ENCODE measurements around the gene BEND3. TPM values are rescaled to one million over a fixed set of nuclear protein-coding genes. Genes with fewer than 3 reads are reported as not detected.
"Not testable (repeated sequence)": the region's sequence is repeated elsewhere in the genome, so short reads cannot be mapped to it uniquely, and the experiment has no call there.

The BEND3 gene
- total RNA-seq, 2 donors from 2014 or later, result 0.54 to 4.2 TPM

DNA sequence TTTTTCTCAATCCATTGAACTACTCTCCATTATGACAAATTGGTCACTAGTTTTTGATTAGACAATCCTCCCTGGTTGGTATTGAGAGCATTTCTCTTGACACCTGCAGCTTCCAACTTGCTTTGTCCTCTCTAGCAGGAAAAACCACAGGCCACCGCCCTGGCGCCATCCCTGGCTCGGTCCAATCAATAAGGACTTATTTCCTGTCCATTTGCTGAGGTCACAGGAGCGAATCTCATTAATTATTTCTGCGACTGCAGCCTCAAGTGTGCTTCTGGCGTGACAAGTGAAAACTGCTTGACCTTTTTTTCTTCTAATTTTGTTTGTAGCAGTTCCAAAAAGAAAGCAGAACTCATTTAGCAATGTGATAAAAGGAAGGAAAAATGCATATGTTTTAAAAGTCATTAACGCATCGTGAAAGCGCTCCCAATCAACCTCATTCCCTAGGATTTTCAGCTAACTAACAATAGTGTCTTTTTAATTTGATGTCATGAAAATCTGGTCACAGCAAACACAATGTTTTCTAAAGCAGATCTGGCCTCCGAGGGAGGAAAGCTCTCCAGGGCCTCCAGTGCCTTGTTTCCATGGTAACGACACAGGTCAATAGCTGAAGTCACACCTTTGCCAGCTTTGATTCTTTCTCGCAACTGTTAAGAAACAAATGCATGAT is 39.0 kb upstream of the BEND3 start:
- Histone ChIP-seq H3K27ac (no peak overlapping the region), H3K9me3 (no peaks in the 10 kb centered on the region), H3K36me3 (no peaks in the 10 kb centered on the region), H3K4me3 (no peak overlapping the region), H3K27me3 (replicated peaks; ENCODE audit: insufficient read depth) (no peaks in the 10 kb centered on the region), H3K4me1 (ENCODE audit: control insufficient read depth in 1 of 2, low read depth in 2 of 2) (no peaks in the 10 kb centered on the region)
- DNase-seq (ENCODE audit: low spot score) (no peak), ATAC-seq (ENCODE audit: insufficient number of reproducible peaks, low FRiP score, low read depth) (no peak)
- TF ChIP-seq, protein P1, sequence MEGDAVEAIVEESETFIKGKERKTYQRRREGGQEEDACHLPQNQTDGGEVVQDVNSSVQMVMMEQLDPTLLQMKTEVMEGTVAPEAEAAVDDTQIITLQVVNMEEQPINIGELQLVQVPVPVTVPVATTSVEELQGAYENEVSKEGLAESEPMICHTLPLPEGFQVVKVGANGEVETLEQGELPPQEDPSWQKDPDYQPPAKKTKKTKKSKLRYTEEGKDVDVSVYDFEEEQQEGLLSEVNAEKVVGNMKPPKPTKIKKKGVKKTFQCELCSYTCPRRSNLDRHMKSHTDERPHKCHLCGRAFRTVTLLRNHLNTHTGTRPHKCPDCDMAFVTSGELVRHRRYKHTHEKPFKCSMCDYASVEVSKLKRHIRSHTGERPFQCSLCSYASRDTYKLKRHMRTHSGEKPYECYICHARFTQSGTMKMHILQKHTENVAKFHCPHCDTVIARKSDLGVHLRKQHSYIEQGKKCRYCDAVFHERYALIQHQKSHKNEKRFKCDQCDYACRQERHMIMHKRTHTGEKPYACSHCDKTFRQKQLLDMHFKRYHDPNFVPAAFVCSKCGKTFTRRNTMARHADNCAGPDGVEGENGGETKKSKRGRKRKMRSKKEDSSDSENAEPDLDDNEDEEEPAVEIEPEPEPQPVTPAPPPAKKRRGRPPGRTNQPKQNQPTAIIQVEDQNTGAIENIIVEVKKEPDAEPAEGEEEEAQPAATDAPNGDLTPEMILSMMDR (IDR thresholded peaks at IDR 0.05), result no peak

DNA sequence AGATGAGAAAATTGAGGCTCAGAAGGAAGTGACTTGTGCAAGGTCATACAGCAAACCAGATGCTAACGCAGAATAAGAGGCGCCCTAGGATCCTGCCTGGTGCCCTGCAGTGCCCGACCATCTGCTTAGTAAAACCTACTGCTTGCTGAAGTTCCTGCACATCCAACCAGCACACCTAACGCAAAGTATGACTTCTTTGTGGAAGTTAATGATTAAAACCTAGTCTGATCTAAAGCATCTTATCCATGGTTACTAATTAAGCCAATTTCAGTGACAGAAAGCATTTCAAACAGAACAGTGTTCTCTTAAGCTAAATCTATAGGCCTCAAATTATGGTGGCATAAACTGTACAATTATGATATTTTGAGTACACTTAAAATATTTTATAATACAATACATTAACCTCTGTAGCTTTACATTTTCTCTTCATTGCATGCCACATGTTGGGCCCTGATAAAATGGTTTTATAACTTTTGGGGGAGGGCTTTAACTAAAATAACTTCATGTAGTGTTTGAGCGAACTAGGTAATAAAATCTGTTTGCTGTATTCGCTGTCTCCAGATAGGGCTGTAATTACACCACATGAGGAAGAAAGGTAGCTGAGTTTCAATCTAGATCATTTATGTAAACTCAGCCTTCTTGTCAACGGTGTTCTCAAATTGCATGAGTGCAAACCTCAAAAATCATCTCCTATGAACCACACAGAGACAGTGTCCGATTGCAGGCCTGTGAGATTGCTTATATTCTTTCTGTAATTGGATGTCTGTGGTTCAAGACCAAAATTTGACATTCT is 37.5 kb upstream of the BEND3 start:
- Histone ChIP-seq H3K4me1 (ENCODE audit: control insufficient read depth in 1 of 2, low read depth in 2 of 2) (no peaks in the 10 kb centered on the region), H3K27ac (no peak overlapping the region), H3K4me3 (no peak overlapping the region), H3K36me3 (no peaks in the 10 kb centered on the region), H3K9me3 (no peaks in the 10 kb centered on the region), H3K27me3 (replicated peaks; ENCODE audit: insufficient read depth) (no peaks in the 10 kb centered on the region)
- TF ChIP-seq, protein P1 (IDR thresholded peaks at IDR 0.05), result no peak
- ATAC-seq (ENCODE audit: insufficient number of reproducible peaks, low FRiP score, low read depth) (no peak), DNase-seq (ENCODE audit: low spot score) (no peak)

DNA sequence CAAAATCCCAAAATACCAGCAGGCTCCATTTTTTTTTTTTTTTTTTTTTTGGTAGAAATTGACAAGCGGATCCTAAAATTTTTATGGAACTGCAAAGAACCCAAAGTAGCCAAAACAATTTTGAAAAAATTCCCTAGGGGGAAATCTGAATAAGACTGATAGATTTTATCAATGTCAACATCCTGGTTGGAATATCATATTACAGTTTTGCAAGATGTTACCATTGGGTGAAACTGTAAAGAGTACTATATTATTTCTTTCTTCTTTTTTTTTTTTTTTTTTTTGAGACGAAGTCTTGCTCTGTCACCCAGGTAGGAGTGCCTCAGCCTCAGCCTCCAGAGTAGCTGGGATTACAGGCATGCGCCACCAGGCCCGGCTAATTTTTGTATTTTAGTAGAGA is 29.4 kb upstream of the BEND3 start:
- Histone ChIP-seq H3K27me3 (replicated peaks; ENCODE audit: insufficient read depth) (no peaks in the 10 kb centered on the region), H3K4me1 (ENCODE audit: control insufficient read depth in 1 of 2, low read depth in 2 of 2) (no peaks in the 10 kb centered on the region), H3K9me3 (no peaks in the 10 kb centered on the region), H3K27ac (no peak overlapping the region), H3K36me3 (no peaks in the 10 kb centered on the region), H3K4me3 (no peak overlapping the region)
- ATAC-seq (ENCODE audit: insufficient number of reproducible peaks, low FRiP score, low read depth) (no peak), DNase-seq (ENCODE audit: low spot score) (no peak)
- TF ChIP-seq, protein P1 (IDR thresholded peaks at IDR 0.05), result no peak

DNA sequence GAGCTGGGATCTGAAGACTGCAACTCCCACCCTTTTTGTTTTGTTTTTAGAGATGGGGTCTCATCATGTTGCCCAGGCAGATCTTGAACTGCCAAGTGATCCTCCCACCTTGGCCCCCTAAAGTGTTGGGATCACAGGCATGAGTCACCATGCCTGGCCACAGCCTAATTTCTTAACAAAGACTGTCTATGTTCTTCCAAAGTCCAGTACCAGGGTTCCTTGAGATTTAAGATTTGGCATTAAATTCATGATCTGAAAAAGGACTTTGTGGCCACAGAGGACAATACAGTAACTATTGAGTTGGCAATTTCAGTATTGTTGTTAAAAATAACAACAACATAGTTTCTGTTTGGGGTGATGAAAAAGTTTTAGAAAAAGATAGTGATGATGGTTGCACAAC is 28.7 kb upstream of the BEND3 start:
- TF ChIP-seq, protein P1 (IDR thresholded peaks at IDR 0.05), result no peak
- Histone ChIP-seq H3K4me3 (no peak overlapping the region), H3K27ac (no peak overlapping the region), H3K27me3 (replicated peaks; ENCODE audit: insufficient read depth) (no peaks in the 10 kb centered on the region), H3K36me3 (no peaks in the 10 kb centered on the region), H3K4me1 (ENCODE audit: control insufficient read depth in 1 of 2, low read depth in 2 of 2) (no peaks in the 10 kb centered on the region), H3K9me3 (no peaks in the 10 kb centered on the region)
- DNase-seq (ENCODE audit: low spot score) (no peak), ATAC-seq (ENCODE audit: insufficient number of reproducible peaks, low FRiP score, low read depth) (no peak)

DNA sequence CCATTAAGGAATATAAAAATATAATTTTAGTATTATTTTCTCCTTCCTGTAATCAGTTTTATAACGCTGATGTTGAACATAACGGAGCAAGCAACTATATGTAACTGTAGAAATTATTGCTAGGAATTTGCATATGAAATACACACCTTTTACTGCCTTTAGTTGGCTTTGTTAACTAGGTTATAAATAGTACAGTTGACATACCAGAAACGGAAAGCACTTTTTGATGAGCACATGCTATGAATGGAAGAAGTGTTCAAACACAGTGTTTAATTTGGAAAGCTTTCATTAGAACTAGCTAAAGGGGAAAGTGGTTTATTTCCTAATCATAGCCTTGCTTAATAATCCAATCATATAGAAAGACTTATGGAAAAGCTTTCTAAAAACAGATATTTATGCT is 25.3 kb upstream of the BEND3 start:
- Histone ChIP-seq H3K4me1 (ENCODE audit: control insufficient read depth in 1 of 2, low read depth in 2 of 2) (no peaks in the 10 kb centered on the region), H3K27ac (no peak overlapping the region), H3K4me3 (no peak overlapping the region), H3K27me3 (replicated peaks; ENCODE audit: insufficient read depth) (no peaks in the 10 kb centered on the region), H3K9me3 (no peaks in the 10 kb centered on the region), H3K36me3 (no peaks in the 10 kb centered on the region)
- TF ChIP-seq, protein P1 (IDR thresholded peaks at IDR 0.05), result no peak
- ATAC-seq (ENCODE audit: insufficient number of reproducible peaks, low FRiP score, low read depth) (no peak), DNase-seq (ENCODE audit: low spot score) (no peak)

DNA sequence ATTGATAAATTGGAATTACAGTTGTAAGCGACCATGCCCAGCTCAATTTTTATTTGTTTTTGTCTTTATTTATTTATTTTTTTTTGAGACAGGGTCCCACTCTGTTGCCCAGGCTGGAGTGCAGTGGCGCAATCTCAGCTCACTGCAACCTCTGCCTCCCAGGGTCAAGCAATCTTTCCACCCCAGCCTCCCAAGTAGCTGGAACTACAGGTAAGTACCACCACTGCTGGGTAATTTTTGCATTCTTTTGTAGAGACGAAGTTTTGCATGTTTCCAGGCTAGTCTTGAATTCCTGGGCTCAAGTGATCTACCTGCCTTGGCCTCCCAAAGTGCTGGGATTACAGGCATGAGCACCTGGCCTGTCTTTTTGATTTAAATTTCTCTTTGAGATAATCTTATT is 21.0 kb upstream of the BEND3 start:
- not testable (repeated sequence) for ATAC-seq (ENCODE audit: insufficient number of reproducible peaks, low FRiP score, low read depth); H3K4me1 ChIP-seq (ENCODE audit: control insufficient read depth in 1 of 2, low read depth in 2 of 2); H3K27me3 ChIP-seq (replicated peaks; ENCODE audit: insufficient read depth); H3K27ac ChIP-seq; DNase-seq (ENCODE audit: low spot score); H3K9me3 ChIP-seq; H3K36me3 ChIP-seq; H3K4me3 ChIP-seq

DNA sequence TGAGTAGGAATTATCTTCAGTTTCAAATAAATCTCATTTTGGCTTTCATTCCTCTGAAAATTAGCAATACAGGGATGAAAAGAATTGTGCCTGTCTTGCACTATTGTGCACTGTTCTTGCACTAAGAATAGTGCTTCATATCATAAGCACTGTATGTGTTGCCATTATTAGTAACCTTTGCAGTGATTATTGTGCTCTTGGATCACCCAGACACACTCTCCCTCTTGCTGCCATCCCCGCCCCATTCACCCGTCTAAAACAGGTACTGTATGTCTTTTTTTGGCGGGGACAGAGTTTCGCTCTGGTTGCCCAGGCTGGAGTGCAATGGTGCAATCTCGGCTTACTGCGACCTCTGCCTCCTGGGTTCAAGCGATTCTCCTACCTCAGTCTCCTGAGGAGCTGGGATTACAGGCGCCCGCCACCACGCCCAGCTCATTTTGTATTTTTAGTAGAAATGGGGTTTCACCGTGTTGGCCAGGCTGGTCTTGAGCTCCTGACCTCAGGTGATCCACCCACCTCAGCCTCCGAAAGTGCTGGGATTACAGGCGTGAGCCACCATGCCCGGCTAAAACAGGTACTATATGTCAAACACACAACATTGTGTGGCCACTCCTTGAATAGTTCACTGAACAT is 19.8 kb upstream of the BEND3 start:
- H3K9me3 ChIP-seq; H3K27ac ChIP-seq; H3K4me3 ChIP-seq; H3K36me3 ChIP-seq; ATAC-seq (ENCODE audit: insufficient number of reproducible peaks, low FRiP score, low read depth); DNase-seq (ENCODE audit: low spot score); H3K27me3 ChIP-seq (replicated peaks; ENCODE audit: insufficient read depth); H3K4me1 ChIP-seq (ENCODE audit: control insufficient read depth in 1 of 2, low read depth in 2 of 2): not testable (repeated sequence)

Data from thoracic aorta (tissue), 2 donors.